ENCODE results near the gene CCNY.

Gene CCNY

DNA sequence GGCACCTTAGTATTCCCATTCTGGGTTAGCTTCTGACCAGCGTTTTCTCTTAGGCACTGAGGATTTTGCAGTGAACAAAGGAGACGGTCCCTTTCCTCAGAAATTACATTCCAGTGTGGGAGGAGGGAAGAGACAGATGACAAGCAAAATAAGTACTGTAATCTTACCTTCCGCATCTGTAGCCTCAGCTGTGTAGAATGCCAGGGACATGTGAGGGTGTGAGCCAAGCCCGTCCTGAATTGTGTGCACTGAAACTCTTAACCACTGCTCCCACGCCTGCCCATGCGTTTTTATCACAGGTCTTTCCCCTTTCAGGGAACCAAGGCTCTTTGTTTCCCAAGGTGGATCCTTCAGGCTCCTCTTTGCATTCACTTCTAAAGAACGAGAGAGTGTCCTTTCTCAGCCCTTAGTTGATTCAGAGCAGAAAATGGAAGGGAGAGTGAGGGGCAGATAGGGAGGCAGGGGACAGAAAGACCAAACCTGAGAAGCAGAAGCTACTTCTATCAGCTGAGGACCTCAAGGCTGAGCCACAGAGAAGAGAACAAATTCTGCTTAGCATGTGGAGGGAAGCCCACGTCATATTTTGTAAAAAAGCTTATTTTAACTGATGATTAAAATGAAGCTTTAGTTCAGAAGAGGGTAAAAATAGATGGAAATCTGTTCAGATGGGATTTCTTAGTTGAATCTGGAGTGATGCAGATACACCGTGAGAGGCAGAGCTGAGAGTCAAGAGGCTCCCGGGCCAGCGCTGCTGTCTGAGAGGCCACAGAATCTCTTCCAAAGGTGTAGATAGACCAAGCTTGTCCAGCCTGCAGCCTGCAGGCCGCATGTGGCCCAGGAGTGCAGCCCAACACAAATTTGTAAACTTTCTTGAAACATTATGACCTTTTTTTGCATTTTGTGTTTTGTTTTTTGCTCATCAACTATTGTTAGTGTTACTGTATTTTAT, 122.5 kb downstream of the CCNY start:
- DNase-seq, result no peak

DNA sequence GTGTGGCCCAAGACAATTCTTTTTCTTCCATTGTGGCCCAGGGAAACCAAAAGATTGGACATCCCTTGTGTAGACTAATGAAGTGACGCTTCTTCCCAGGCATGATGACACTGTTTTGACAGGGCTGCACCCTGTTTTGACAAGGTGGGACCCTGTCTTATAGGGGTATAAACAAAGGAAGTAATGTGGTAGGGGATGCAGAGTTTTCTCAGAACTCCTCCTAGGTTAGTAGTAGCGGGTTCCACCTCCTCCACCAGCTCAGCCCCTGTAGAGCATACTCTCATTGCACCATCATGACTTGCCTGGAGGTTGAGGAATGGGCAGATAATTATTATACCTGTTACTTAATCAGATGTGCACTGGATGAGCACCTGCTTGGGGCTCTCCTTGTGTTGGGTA, 123.1 kb downstream of the CCNY start:
- DNase-seq, result no peak

DNA sequence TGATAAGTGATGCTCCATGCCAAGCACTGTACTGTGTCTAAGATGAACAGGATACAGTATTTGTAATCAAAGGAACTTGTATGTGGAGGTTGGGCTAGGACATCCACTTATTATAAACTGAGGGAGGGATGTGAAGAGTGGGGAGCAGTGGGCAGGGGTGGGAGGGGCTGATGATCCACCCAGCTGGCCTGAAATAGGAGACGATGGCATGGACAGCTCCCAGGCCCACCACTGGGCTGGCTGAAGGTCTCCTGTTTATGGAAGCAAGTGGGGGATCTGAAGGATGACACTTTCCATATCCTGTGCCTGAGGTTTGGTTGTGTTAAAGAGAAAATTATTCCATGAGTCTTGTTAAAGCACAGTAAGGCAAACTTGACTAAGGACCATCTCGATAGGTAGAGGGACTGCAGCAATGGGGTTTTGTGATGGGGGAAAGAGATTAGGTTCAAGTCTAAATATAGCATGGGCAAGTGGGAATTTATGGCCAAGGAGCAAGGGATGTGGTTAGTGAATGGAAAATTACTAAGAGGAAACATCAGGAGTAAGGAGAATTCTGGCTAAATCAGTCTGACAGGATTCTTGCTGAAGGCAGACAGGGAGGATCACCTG, 124.6 kb downstream of the CCNY start:
- DNase-seq, result no peak

DNA sequence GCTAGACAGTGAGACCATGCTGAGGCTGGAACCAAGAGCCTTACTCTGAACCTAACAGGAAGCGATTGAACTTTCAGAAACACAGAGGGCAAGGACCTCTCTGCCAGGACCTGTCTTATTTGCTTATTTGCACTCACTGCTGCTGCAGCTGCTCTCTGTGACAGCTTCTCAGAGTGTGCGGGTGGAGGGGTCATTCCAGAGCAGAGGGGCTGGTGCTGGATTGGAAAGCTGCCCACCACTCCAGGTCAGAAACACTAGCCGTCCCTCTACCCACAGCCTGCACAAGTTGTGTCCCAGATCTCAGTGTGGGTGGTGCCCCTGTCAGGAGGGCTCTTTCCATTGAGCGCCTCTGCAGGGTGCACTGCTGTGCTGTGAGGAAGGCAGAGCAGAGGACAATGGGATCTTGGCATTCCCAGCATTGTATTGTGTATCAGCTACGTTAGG, 126.2 kb downstream of the CCNY start:
- no peak for DNase-seq

DNA sequence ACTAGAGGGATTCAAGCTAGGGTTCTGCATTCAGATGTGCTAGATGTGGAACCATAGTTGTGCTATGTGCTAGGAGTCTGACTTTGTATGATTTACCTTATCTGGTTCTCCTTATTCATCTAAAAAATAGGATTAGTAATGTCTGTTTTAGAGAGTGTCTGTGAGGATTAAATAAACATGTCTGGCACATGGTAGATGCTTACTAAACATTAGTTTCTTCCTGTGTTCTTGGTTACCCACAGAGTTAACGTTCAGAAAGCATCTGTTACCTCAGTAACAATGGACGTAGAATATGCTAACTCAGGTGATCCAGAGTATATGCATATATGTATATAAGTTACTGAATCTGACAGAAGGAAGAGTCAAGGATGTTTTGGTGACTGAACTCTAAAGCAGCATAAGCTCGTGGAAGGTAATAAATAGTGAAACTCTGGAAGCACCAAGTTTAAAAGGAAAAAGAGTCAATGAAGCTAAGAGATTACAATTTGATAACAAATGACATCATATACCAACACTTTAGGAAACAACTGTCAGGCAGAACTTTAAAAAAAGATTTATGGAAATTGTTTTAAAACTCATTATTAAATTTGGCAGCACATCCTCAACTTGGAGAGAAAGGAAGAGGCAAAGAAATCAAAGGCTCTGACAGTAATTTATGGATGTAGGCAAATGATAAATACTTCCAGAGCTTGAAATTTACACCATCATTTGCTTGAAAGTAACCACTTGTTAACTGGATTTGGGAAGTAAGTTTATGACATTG, 127.0 kb downstream of the CCNY start:
- DNase-seq, result no peak

DNA sequence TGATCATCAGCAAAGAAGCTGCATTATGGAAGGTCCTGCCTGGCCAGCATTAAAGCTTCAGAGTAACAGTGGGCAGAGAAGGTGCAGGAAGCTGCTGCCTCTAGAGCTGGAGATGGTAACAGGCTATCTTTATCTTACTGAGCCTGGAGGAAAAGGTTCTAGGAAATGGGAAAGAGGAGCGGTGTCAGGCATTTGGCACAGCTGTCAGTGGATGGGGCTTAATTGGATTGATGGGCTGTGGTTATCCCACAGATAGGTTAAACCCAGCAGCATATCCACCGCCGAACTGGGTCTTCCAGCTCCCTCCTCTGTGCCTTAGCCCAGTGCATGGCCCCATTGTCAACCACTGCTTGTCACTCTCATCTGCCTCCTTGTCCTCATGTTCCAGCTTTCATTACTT, 127.6 kb downstream of the CCNY start:
- no peak for DNase-seq

DNA sequence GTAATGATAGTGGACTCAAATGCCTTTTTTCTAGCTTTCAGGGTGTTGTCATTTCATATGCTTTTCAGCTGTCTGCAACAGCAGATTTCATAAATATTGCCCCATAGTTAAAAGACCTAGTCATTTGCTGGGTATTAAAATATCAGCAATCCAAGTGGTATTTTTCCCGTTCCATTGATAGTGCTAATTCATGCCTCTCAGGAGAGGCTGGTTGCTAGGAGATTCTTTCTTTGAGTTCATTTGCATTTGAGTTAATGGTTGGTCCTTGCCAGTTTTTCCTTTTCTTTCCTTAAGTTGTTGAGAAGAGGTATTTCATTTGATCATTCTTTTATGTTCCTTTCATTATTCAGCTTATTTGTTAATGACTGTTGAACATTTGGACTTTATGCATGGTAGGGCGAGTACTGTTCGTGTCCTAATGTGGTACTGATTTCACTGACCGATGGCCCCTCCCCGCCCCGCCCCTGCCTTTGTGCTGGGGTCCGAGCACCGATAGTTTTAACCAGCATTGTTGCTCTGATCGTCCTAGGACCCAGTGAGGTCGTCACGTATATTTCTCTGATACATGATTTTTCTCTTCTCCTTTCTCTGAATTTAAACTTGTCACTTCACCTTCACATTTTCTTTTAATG, 128.6 kb downstream of the CCNY start:
- no peak for DNase-seq

DNA sequence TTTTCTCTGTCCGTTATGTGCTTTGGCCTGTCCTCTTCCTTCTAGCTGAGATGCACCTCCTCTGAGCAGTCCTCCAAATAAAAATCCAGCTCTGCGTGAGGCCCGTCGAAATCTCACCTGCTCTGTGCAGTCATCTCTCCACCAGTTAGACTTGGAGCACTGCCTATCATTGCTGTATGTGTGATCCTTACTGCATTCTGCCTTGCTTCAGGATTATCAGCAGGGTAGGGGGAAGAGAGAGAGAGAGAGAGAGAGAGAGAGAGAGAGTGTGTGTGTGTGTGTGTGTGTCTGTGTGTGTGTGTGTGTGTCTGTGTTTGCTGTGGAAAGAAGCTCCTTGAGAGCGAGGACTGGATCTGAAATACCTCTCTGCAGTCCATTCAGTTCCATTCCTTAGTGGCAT, 129.4 kb downstream of the CCNY start:
- DNase-seq, result no peak

DNA sequence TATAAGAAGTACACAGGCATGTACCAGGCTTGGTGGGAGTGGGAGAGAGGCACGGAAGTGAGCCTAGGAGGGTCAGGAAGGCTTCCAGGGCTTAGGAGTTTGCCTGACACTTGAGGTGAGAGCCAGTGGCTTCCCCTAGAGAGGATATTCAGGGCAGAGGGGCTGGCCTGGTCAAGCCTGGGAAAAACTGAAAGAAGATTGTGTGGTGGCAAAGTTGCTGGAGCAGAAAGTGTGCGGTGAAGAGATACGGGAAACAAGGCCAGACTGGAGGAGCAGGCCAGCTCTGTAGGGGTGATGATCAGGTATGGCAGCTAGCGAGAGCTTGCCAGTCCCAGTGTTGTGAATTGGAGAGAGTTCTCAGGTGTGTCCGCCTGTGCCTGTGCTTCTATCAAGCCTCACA, 129.9 kb downstream of the CCNY start:
- no peak for DNase-seq

DNA sequence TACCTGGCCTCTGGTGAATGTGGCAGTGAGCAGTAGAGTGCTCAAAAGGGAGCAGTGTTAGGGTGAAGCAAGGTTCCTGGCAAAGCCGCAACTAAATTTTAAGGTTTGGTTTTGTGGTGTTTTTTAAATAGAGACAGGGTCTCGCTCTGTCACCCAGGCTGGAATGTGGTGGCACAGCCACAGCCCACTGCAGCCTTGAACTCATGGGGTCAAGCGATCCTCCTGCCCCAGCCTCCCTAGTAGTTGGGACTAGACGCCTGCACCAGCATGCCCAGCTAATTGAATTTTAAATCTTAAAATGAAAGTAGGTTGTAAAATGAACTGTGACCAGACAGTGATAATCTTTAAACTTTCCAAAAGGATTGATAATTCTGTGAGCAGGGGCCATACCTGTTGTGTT, 130.4 kb downstream of the CCNY start:
- no peak for DNase-seq

DNA sequence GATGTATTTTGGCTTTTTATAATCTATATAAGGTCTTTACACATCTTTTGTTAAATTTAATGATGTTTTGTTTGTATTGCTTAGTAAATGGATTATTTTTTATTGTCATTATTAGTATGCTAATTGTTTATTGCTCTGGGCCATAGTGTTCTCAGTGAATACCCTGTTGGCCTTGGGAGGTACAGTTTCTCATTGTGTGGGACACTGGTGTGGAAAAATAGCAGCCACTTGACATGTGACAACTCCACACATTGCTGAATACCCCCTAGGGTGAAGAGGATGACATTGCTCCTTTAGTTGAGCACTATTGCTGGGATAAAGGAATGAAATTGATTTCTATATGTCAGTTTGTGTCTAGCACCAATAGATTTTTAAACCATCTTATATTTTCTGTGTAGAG, 130.9 kb downstream of the CCNY start:
- no peak for DNase-seq

DNA sequence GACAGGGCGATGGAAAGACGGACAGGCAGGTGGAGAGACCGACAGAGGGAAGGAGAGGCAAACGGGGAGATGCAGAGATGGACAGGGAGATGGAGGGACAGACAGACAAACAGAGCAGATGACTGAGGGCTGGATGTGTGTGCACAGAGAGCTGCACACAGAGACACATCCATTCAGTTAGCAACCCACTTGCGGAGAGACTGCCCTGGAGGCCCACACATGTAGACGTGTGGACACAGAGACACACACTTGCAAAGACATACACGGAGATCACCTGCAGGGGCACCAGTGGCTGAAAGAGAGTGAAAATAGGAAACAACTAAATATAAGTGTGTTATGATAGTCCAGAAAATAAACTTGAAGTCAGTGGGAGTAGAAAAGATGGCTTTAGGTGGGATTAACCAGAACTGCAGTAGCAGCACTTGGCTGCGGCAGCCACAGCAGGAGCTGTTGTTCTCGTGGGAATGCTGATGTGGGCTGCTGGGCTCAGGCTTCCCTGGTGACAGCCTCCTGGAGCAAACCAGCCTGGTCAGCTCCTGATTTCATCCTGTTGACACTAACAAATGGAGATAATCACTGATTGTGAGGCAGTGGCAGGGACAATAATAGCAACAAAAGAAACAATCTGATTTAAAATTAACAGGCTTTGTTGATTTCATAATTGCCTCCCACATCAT, 134.1 kb downstream of the CCNY start:
- DNase-seq, result no peak

DNA sequence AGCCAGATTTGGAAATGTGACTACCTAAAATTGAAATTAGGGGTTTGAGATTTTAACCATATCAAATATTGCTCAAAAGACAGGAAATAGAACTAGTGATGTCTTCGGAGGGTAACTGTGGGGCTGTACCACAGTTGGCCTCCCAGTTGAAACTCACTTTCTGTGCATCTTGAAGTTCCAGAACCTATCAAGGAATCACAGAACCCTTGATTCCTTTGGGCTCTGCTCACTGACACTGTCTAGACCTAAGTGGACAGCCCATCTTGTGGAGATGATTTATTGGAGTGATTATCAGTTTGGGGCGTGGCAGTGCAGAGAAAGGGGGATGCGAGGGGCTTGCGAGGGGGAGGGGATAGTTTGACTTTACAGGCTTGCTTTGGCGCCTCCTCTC, 134.6 kb downstream of the CCNY start:
- no peak for DNase-seq

DNA sequence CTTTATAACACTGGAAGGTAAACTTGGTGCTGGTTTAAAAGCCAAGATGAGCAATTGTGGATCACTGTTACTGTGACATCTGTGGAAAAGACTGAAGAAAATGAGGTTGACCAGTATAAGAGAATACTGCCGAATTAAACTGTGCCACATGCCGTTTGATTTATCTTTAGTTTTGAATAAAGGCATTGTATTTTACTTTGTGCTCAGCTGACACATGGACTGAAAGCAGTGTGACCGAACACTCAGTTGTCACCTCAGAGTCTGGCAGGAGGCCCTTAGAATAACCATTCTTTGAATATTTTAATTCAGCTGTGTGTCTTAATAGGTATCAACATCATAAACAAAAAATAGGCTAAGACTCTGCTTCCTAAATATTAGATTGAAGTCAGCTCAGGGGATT, 135.1 kb downstream of the CCNY start:
- DNase-seq, result no peak

DNA sequence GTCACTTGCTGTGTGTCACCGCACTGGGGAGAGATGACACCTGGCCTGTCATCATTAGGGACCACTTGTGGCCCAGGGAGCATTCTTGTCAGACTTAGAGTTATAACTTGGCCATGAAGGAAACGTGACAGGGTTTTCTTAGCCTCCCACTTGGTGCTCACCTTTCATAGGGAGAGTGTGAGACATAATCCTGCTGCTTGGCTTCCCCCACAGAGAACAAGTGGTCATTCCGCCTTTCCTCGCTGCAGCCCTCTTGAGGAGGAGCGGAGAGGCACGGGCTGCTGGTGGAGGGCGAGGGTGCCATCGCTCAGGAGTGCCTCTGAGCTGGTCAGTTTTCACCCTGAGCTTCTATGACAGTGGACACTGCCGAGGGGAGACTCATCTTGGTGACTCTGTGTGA, 143.8 kb downstream of the CCNY start:
- no peak for DNase-seq

DNA sequence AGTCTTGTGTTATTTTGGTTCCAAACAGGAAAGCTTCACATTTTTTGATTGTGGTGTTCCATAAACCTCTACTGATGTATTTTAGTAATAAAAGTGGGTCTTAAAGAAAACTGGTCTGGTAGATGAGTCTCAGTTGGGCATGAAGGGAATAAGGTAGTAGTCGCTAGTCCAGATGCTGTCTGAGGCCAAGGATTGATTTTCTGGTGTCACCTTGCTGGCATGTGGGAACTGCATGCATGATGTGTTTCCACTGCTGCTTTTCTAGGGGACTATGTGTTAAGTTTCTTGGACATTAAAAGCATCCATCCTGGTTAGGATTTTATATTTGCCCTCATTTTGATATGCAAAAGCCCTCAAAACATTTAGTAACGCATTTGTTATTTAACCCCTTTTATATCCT, 145.1 kb downstream of the CCNY start:
- no peak for DNase-seq

DNA sequence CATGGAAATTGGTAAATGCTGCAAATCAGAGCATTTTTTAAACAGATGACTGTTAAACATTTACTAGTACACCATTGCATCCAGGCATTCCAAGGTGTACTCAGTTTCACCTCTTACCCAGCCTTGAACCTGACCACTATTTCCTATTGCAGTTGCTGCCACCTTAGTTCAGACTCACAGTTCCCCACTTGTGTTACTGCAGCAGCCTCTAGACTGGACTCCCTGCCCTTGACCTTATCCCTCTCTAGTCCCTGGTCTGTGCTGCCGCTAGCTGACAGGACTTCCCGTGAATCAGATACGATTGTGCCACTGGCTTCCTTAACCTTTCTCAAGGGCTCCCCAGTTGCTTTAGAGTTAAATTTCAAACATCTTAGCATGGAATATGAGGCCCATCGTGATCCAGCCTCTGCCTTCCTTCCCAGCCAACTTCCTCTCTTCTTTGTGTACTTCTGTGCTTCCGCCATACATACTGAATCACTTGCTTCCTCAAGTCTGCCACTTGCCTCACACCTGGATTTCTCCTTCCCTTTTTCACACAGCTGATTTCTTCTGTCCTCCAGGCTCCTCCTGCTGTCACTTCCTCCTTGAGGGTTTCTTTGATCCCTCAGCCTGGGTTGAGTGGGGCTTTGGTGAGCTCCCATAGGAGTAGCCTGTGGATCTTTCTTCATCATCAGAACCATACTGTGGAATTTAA, 150.1 kb downstream of the CCNY start:
- DNase-seq, result no peak

DNA sequence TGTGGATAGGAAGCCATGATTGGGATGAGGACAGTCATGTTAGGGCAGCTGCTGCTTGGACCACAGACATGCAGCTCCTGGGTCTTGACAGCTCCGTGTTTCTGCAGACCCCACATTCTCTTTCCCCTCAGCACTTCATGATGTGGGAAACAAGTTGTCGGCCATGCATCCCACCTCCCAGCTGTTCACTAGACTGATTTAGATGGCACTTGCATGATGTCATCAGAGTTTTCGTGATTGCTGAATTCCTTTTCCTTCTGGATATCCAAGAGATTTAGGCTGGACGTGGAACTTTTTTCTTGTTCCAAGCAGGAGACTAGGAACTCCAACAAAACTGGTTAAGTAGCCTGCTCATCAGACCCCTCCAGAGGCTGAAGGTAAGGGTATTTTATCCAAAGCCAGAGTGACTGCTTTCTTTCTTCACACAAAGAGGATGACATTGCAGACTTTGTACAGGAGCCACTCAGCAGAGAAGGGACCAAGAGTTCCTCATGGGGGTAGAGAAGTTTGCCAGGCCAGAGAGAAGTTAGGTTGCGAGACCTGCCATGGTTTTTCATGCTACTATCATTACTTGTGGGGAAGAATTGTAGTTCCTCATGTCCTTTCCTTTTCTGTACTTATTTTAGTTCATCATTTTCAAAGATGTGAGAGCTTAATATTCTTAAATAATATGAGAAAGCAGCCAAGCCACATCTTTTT, 151.2 kb downstream of the CCNY start:
- no peak for DNase-seq

DNA sequence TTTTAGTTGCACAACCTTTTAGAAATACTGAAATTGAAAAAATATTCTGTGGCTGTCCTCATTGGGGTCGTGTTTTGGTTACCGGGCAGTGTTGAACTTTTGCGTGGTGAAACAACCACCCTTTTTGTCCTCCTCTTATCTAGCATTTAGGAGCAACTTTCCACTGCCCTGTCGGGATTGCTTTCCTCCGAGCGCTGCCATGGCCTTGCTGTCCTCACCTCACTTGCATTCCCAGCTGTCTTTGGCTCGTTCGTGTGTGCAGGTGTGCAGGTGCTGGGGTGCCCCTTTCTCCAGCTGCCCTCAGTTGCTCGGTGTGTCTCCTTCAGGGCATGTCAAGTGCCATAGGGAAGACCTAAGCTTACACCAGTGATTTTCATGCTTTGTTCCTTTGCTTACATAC, 151.9 kb downstream of the CCNY start:
- DNase-seq, result no peak

DNA sequence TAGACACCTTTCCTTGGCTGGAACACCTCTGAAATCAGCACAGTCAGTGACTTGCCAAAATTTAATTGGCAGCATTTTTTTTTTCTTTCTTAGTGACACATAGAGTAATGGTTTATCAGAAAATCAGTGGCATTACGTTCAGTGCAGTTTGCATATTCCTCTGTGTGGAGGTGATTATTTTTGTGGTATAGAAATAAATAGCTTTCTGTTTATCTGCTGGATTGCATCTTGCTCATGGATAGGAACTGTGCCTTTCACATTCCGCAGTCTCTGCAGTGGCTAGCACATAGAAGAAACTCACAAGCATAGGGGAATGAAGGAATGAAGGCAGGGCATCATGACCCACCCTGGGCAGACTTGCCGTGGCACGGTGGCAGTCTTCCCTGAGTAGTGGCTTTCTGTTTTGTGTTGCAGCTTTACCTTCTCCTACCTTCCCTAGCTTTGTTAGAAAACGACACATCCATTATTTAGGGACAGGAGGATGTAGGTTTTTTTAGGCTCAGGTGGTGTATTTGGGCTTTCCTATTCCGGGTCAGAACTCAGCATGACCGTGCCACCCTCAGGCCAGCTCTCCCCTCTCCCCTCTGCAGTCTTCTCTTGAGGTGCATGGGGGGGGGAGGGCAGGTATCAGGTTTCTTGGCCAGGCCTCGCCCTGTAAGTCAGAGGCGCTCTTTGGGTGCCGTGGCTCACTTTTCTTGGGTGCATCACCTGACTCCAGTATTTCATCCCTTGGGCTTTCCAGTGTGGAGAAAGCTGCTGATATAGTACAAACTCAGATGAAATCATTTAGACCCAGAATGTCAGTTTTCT, 156.3 kb downstream of the CCNY start:
- no peak for DNase-seq
